GM08714 (cell line): Measurements from ENCODE around the gene DUSP1.

Source experiments
- H3K4me3 ChIP-seq: fragments of 200-500 bp; sonication (Bioruptor generic); 2 replicates; pipeline ENCODE4 v1.5.1; 2014; ENCODE audit warnings: mild to moderate bottlenecking, low read length, inconsistent platforms
- ZNF274 ChIP-seq: IDR thresholded peaks from 2 replicates; pipeline ENCODE4 v1.6.1; 2012; ENCODE audit warnings: mild to moderate bottlenecking, low read depth, low read length

Gene DUSP1

GRCh38 chr5:172736508-172737135 is 34.4 kb downstream of the DUSP1 start:
- no peak overlapping the region for H3K4me3 ChIP-seq
- no peak for TF ChIP-seq ZNF274

- no peak for TF ChIP-seq ZNF274
- H3K4me3 ChIP-seq = no peak overlapping the region
Measured at GRCh38 chr5:172735141-172735831, 35.7 kb downstream of the DUSP1 start.

- TF ChIP-seq ZNF274 = no peak
- no peak overlapping the region for H3K4me3 ChIP-seq
Measured at GRCh38 chr5:172733974-172734346, 37.0 kb downstream of the DUSP1 start.

GRCh38 chr5:172733131-172733973 is 37.6 kb downstream of the DUSP1 start:
- TF ChIP-seq ZNF274 = no peak
- no peak overlapping the region for H3K4me3 ChIP-seq

- no peak overlapping the region for H3K4me3 ChIP-seq
- TF ChIP-seq ZNF274 = no peak
Measured at GRCh38 chr5:172732201-172732865, 38.7 kb downstream of the DUSP1 start.

- H3K4me3 ChIP-seq = no peak overlapping the region
- TF ChIP-seq ZNF274 = no peak
Measured at GRCh38 chr5:172731680-172732074, 39.3 kb downstream of the DUSP1 start.

GRCh38 chr5:172730981-172731679 is 39.9 kb downstream of the DUSP1 start:
- no peak overlapping the region for H3K4me3 ChIP-seq
- TF ChIP-seq ZNF274 = no peak

GRCh38 chr5:172730222-172730621 is 40.8 kb downstream of the DUSP1 start:
- no peak overlapping the region for H3K4me3 ChIP-seq
- no peak for TF ChIP-seq ZNF274

GRCh38 chr5:172729588-172729987 is 41.4 kb downstream of the DUSP1 start:
- H3K4me3 ChIP-seq = no peak overlapping the region
- TF ChIP-seq ZNF274 = no peak

GRCh38 chr5:172728481-172729241 is 42.3 kb downstream of the DUSP1 start:
- no peak for TF ChIP-seq ZNF274
- no peak overlapping the region for H3K4me3 ChIP-seq

- no peak for TF ChIP-seq ZNF274
- H3K4me3 ChIP-seq = no peak overlapping the region
Measured at GRCh38 chr5:172727551-172727950, 43.4 kb downstream of the DUSP1 start.

- no peak for TF ChIP-seq ZNF274
- no peak overlapping the region for H3K4me3 ChIP-seq
Measured at GRCh38 chr5:172726966-172727365, 44.0 kb downstream of the DUSP1 start.

- TF ChIP-seq ZNF274 = no peak
- no peak overlapping the region for H3K4me3 ChIP-seq
Measured at GRCh38 chr5:172725785-172726184, 45.2 kb downstream of the DUSP1 start.
